Dedifferentiated amniotic fluid mesenchymal stem cell (primary cell): Measurements from ENCODE around the gene THADA.

Experiments
- DNase-seq: peaks from one replicate; pipeline ENCODE4 v3.0.0-alpha.2; 2016; ENCODE audit errors: extremely low spot score

Gene THADA

DNA sequence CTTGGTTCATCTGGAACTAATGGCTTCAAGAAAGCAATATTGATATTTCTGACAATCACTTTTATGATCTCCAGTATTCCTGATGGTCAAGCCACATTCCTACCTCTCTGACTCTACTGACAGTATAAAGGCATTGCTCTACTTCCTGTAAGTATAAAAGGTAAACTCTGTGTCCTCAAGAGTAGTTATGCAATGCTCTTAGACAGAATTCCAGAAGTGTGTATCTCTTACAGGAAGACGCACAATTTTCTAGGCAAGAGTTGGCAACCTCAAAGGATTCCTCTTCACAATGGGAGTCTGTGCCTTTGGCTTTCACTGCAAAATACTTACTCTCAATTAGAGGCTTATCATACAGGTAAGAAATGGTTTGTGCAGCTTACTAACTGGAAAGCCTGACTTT lies 100.1 kb downstream of the THADA start:
- DNase-seq: no peak

DNA sequence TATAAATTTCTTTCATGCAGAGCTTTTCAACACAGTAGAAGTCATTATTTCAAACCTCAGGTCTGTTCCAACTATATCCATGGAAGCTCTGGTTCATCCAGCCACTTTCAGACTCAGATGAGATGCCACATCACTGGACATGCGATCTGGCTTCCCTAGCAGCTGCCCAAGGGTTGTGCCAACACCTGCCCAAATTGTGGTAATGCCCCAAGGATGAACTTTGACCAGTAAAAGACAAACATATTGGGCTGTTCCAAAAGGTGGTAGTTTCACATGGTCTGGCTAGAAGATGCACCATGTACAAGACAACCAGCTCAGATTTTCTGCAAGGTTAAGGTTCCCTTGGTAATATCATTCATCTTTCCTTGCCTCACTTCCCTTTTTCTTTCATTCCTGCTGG lies 101.9 kb downstream of the THADA start:
- DNase-seq: no peak

DNA sequence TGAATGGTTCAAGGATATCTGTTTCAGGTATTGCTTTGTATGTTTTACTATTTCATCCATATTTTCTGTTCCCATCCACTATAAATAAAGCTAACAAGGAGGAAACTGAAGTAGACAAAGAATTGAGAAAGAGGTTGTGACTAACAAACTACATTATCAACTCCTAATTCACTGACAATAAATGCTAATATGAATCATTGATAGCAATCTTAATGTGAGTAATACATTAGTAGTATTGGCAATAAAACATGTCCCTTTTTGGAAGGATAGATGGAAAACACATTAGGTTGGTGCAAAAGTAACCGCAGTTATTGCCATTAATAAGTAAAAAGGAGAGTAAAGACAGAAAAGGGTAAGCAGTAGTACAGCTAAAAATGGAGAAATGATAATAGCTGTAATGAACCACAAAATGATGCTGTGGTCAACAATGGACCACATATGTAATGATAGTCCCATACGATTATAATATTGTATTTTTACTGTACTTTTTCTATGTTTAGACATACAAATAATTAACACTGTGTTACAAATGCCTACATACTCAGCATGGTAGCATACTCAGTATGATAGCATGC lies 104.7 kb downstream of the THADA start:
- no peak for DNase-seq

DNA sequence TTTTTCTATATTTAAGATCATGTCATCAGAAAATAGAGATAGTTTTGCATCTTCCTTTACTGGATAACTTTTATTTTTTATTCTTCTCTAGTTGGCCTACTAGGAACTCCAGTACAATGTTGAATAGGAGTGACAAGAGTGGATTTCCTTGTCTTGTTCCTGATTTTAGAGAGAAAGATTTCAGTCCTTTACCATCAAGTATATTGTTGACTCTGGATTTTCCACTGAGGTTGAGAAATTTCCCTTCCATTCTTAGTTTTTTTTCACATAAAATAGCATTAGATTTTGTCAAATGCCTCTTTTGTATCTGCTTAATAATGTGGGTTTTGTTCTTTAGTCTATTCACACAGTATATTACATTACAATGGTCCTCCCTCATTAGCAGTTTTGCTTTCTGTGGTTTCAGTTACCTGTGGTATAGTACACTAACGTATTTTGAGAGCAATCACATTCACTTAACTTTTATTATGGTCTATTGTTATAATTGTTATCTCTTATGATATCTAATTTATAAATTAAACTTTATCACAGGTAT lies 105.5 kb downstream of the THADA start:
- DNase-seq: no peak

DNA sequence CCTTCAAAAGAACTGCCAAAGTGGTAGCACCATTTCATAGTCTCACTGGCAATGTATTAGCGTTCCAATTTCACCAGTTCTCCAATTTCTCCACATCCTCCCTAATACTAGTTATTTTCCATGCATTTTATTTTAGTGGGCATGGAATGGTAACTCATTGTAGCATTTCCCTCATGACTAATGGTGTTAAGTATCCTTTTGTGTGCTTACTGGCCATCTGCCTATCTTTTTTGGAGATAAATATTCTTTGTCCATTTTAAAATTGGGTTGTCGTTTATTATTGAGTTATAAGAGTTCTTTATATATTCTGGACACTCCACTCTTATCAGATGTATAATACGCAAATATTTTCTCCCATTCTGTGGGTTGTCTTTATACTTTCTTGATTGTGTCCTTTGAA lies 107.1 kb downstream of the THADA start:
- no peak for DNase-seq

DNA sequence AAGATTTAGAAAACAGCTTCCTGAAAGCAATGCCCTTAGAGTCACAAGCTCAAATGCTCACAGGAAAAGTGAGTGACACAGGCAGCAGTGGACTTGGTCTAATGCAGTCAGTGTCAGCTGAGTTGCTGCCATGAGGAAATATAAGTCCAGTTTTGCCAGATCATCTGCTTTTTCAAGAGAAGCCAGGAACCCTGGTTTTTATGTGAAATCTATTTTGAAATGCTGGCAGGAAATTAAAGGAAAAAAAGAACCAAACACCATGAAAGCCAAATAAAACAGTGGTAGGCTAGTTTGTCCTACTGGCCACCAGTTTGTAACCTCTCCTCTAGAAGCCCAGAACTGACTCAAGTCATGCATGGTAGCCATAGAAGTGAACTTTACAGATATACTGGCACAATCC lies 109.2 kb downstream of the THADA start:
- DNase-seq: no peak

DNA sequence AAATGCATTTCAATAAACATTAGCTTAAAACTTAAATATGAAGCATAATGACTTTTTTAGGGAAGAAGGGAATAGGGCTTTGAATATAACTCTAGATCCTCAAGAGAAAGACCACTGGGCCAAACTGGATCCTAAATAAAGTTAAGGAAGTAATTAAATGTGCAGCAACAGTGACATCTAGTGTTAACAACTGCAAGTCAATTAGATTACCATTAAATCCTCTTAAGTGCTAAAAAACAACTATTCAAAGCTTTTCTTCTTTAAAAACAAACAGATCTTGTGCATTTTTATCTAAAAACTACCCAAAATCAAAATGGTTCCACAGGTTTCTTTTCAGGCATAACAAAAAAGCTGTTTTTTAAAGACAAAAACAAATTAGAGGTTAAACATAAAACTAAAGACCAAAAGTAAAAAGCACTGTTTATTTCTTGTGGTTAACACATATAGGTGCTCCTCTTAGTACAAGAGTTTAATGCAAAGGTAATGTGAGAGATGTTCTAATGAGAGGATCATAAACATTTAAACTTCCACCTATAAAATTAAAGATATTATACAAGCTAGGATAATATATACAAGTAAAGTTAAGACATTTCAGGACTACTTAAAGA lies 111.4 kb downstream of the THADA start:
- peak; percentile 87 for DNase-seq

DNA sequence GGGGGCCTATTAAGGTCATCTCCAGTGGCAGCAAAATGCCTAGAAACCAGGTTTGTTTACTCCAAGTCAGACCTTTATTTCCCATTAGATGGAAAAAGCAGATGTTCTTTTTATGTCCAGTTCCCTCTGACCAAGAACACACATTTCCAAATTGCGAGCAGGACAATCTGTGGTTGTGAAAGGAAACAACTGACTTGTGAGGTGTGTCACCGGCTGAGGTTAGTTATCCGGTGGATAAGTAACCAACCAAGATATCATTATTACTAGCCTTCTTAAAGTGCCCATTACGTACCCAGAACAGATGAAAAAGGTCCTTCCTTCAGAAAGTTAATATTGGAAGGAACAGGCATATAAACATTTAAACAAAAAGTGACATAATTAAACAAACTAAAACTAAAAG lies 112.9 kb downstream of the THADA start:
- DNase-seq: no peak

DNA sequence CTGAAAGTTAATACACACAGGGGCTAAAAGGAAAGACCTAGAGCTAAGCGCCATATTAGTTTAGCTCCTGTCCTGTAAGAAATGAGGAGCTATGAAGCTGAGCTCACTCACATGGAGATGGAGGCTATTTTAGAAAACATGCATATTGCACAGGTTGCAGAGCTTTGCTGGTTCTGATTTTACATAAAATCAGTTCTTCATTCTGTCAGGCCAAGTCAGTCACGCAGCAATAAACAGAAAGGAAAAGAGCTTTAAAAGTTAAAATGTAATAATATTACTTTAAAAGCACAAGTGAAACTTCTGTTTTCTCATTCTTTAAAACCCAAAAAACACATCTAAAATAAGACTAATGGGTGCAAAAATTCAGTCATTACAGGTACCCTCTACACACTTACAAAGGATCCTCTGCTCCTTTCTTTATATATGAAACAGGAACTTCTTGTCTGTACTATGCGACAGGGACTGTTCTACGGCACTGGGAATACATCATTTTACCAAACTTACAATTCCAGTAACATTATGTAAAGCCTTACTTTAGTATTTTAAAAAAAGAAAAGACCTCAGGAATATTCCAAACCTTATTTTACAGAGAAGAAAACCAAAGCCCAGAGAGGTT lies 113.8 kb downstream of the THADA start:
- DNase-seq: no peak

DNA sequence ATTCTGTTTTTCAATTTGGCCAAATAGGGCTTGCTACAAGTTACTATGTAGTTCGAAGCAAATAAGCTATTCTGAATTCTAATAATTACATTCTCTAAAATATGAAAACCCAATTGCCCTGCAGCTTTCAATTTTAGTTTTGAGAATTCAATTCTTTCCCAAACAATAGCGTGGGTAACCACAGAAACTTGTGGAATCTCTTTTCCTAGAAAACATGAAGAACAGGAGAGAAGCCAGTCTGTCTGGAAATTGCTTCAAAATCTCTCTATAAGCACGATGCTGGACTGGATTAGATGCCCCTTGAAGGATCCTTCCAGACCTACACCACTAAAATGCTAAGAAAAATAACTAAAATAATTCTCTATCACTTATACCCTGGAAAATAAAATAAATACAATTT lies 115.0 kb downstream of the THADA start:
- DNase-seq: peak; percentile 44

DNA sequence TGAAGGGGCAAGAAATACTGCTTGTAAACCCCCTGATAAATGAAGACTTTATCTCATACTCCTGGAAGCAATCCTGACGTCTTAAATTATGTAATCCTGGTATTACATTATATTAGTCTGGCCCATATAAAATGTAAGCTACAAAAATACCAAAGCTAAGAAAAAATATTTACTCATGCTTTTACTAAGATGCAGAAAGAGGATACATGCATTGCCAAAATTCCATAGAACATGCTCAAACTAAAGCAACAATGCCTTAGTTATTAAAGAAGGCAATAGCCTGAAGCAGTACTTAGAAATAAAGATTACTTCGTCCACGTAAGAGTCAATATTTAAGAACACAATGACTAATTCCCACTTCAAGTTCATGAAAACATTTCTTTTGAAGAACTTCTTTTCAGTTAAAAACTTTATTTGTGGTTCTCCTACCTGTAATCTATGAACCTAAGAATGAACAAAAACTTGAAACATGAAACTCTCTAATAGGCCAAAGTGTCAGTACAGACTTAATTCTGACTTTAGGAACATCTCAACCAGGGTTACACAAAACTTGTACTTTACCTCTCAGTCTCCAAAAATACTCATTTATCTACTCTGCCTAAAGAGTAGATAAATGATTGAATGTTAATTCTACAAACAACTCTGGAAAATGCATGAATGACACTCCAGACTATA lies 117.3 kb downstream of the THADA start:
- peak; percentile 62 for DNase-seq

DNA sequence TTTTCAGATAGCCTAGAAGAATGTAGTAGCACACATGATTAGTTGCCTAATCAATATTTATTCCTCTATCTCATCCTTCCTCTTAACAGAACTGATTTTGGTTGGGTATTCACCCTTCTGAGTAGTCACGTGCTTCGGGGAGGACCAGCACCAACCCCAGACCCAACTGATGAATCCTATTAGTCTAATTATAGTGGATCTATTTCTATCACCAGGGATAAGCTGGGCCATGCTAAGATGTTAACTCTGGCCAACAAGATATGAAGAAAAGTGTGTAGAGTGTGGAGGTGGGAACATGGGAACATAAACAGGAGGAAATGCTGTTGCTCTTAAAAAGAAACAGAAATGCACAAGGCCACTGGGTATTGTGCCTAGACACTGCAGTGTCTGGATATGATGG lies 119.9 kb downstream of the THADA start:
- no peak for DNase-seq

DNA sequence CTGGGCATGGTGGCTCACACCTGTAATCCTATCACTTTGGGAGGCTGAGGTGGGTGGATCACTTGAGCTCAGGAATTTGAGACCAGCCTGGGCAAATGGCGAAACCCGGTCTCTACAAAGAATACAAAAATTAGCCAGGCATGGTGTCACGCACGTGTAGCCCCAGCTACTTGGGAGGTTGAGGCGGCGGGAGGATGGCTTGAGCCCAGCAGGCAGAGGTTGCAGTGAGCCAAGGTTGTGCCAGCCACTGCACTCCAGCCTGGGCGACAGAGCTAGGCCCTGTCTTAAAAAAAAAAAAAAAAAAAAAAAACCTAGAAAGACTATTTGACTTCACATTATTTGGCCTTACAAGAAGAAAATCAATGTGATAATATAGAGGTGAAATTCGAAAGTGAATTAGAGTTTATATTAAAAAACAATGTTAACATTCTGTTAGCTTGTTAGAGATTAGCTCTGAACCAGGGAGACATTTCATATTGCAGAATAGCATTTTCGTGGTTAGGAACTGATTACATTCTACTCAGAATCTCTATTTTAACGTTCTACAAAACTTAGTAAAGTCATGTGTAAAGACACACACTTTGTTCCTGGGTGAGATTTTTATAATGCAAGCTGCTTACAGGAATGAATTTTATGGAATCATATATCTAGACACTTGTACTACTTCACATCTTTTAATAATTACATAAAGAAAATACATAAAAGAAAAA lies 120.5 kb downstream of the THADA start:
- DNase-seq: no peak

DNA sequence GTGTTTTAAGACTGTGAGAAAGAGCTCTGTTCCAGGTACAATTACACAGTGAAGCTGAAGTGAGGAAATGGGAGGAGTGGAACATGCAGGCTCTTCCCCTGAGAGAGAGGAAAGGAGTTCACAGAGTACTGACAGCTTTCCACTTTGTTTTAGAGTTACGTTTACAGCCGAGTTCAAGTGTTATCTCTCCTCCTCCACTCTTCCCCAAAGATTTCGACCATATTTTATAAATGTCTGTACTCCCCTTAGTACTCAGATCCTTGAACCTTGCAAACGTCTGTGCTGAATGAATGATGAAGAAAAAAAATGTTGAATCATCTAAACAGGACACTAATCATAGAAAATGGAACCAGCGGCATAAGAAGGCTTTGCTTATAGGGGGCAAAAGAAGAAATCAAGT lies 121.6 kb downstream of the THADA start:
- DNase-seq: no peak

DNA sequence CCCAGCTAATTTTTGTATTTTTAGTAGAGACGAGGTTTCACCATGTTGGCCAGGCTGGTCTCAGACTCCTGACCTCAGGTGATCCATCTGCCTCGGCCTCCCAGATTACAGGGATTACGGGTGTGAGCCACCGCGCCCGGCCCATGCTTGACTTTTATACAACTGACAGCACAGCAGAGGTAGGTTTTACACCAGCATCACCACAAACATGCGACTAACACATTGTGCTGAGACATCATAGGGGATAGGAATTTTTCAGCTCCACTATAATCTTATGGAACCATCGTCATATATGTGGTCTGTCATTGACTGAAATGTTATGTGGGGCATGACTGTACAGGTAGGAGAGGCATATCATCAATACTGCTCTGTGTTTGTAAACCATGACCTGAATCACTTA lies 122.1 kb downstream of the THADA start:
- no peak for DNase-seq

DNA sequence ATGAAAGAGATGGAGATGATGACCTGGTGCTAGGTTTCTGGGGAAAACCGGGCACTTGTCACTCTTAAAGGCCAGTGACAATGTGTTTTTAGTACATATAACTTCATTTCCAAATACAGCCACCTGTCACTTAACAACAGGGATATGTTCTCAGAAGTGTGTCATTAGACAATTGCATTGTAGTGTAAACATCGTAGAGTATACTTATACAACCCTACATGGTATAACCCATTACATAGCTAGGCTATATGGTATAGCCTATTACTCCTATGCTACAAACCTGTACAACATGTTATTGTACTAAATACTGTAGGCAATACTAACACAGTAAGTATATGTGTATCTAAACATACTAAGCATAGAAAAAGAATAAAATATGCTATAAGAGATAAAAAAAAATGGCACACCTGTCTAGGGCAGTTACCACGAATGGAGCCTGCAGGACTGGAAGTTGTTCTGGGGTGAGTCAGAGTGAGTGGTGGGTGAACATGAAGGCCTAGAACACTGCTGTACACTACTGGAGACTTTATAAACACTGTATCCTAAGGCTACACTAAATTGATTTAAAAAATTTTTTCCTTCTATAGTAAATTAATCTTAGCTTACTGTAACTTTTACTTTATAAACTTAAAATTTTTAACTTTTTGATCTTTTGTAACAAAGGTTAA lies 123.2 kb downstream of the THADA start:
- DNase-seq: no peak

DNA sequence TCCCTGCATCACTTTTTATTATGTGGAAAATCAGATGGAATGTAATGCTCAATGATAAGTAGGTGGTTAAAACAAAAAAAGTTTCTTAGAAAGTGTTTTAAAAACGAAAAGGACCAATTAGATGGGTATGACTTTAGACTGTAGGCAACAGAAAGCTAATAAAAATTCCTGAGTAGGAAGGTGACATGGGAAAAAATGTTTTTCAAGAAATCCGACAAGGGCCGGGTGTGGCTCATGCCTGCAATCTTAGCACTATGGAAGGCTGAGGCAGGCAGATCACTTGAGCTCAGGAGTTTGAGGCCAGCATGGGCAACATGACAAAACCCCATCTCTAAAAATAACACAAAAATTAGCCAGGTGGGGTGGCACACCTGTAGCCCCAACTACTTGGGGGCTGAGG lies 126.1 kb downstream of the THADA start:
- DNase-seq: no peak

DNA sequence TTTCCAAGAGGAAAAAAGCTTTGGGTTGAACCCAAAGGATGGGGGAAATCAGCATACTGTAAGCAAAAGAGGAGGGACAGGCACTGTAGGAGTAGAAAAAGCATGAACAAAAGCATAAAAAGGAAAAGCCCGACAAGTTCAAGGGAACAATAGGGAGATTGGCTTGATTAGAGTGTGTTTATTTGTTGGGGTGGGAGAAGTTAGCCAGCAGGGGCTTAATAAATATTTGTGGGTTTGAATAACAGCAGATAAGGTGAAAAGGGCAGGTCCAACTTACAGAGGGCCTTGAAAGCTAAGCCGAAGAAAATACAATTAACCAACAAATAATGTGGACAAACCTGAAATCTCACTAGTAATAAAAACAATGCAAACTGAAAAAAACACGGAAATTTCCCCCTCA lies 126.7 kb downstream of the THADA start:
- no peak for DNase-seq

DNA sequence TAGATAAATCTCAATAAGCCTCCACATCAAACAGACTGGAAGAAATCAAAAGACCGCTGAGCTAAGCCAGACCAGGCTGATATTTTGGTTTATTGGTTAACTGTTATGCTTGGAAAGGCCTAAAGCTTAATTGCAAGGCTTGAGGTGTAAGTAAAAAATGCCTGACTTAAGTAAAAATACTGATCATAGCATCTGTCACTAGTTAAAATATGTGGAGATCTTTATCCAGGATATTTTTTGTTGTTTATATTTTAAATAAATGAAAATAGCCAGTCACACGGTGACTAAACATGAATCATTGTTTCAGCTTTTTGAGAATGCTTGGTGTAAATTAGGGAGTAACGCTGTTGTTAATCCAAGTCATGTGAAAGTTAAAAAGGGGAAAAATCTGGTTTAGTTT lies 127.9 kb downstream of the THADA start:
- DNase-seq: peak; percentile 20

DNA sequence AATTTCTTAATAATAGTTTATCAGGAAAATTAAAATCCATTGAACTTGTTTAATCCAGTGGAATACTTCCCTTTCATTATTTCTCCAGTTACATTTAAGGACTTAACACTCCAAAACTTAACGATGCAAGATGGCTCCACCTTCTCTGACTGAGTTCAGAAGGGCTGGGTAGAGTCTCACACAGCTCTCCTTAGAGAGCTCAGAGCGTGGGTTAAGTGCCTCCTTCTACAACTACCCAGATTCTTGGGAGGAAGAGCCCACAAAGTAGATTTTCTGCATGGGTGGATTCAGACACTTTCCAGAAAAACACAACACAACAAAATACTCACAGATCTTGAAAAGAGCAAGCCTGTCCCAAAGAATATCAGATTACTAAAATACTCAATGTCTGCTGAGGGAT lies 130.6 kb downstream of the THADA start:
- DNase-seq: no peak

DNA sequence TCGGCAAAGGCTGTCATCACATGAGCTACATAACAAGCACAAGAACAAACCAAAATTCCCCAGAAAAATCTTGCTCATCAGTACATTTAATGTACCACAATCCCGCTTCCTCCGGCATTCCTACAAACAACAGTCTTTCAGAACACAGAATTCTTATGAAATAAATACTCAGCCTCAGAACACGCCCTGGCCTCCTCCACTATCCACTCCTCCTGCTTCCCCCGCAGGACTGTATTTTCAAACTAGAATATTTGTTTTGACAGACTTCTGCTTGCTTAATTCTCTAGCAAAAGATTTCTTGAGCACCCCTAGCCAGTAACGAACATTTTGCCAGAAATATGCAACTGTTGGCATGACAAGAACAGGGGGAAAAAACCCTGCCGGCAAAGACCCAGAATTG lies 131.2 kb downstream of the THADA start:
- DNase-seq: no peak
